ENCODE data around the gene AFF2.

GRCh38 chrX:148695255-148695654 is 194.8 kb downstream of the AFF2 start:
- TF ChIP-seq CTCF (IDR thresholded peaks at IDR 0.05; ENCODE audit: low read length) (no peak), EZH2 (optimal IDR thresholded peaks at IDR 0.05; ENCODE audit: low read depth, low read length) (no peak), EZH2phosphoT487 (IDR thresholded peaks at IDR 0.05; ENCODE audit: low read length) (no peak)
